Brain pericyte (primary cell): ENCODE results near the gene PITX3.

ENCODE experiments used
- DNase-seq: peaks from one replicate; pipeline ENCODE4 v3.0.0-alpha.2; 2012; ENCODE audit warnings: low read depth, low spot score

PITX3 gene

GRCh38 chr10:102184606-102185005 is 56.7 kb downstream of the PITX3 start:
- DNase-seq = no peak
